ENCODE data around the gene DPYD.

DPYD gene

DNA sequence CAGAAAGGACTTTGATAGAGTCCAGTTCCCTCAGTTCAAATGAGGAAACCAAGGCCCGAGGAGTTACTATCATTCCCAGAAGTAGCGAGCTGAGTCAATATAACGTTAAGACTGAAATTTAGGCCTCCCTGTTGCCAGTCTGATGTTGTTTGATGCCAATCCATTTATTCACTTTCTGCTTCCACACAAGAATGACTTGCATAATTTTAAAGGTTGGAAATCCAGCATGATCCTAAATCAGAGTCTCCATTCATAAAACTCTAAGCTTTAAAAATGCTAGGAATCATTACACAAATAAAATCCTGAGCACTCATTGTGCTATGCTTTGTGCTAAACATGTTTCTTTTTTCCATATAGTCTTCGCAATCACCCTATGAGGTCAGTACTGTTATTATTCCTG lies 784.9 kb downstream of the DPYD start:
- Histone ChIP-seq H3K9me2 (ENCODE audit: low read depth, low read length) (no peaks in the 10 kb centered on the region), H3K27ac (ENCODE audit: low read depth, low read length, poor library complexity, severe bottlenecking) (no peak overlapping the region), H2AFZ (ENCODE audit: low read length) (no peak overlapping the region), H3K4me2 (ENCODE audit: low read length) (no peak overlapping the region), H3F3A (ENCODE audit: insufficient read depth, low read length) (no peaks in the 10 kb centered on the region), H3K9me3 (ENCODE audit: low read length) (no peaks in the 10 kb centered on the region), H4K20me1 (ENCODE audit: insufficient read depth, low read length) (no peaks in the 10 kb centered on the region), H3K79me2 (ENCODE audit: insufficient read depth, low read length) (no peaks in the 10 kb centered on the region), H3K36me3 (ENCODE audit: insufficient read depth, low read length) (no peaks in the 10 kb centered on the region), H3K4me3 (ENCODE audit: low read depth, low read length, poor library complexity, severe bottlenecking) (no peak overlapping the region), H3K4me1 (ENCODE audit: insufficient read depth, low read length, severe bottlenecking) (peaks cover 9% of the 10 kb centered on the region), H3K9ac (ENCODE audit: low read length) (no peak overlapping the region), H3K27me3 (ENCODE audit: insufficient read depth, low read length) (no peaks in the 10 kb centered on the region)
- no peak for TF ChIP-seq CTCF (IDR thresholded peaks at IDR 0.05; ENCODE audit: low read length)
- no peak for TF ChIP-seq EZH2 (IDR thresholded peaks at IDR 0.05; ENCODE audit: borderline replicate concordance, low read length)

DNA sequence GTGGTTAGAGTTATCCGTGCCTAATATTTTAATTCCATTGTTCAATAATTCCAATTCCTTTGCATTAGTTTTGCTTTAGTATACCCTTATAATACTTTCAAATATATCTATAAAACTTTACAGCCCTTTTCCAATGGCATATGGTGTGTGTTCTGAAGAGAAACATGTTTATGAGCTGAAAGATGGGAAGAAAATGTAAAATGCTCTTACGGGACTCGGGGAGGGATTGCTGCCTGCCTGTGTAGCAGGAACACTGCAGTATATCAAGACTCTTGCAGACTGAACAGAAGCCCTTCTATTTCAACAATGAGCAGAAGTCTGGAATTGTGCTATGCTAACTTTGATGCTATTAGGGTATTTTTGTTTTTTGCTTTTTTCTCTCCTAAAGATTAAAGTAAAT lies 792.4 kb downstream of the DPYD start:
- Histone ChIP-seq H3K9ac (ENCODE audit: low read length) (no peak overlapping the region), H3K4me1 (ENCODE audit: insufficient read depth, low read length, severe bottlenecking) (no peaks in the 10 kb centered on the region), H3K9me3 (ENCODE audit: low read length) (no peaks in the 10 kb centered on the region), H3K36me3 (ENCODE audit: insufficient read depth, low read length) (no peaks in the 10 kb centered on the region), H3K4me2 (ENCODE audit: low read length) (no peak overlapping the region), H3K9me2 (ENCODE audit: low read depth, low read length) (no peaks in the 10 kb centered on the region), H3K27me3 (ENCODE audit: insufficient read depth, low read length) (no peaks in the 10 kb centered on the region), H3K79me2 (ENCODE audit: insufficient read depth, low read length) (no peaks in the 10 kb centered on the region), H3K27ac (ENCODE audit: low read depth, low read length, poor library complexity, severe bottlenecking) (no peak overlapping the region), H4K20me1 (ENCODE audit: insufficient read depth, low read length) (no peaks in the 10 kb centered on the region), H3F3A (ENCODE audit: insufficient read depth, low read length) (no peaks in the 10 kb centered on the region), H2AFZ (ENCODE audit: low read length) (no peak overlapping the region), H3K4me3 (ENCODE audit: low read depth, low read length, poor library complexity, severe bottlenecking) (no peak overlapping the region)
- TF ChIP-seq CTCF (IDR thresholded peaks at IDR 0.05; ENCODE audit: low read length) (no peak), EZH2 (IDR thresholded peaks at IDR 0.05; ENCODE audit: borderline replicate concordance, low read length) (no peak)

GRCh38 chr1:97123717-97124431 lies 797.0 kb downstream of the DPYD start:
- Histone ChIP-seq H3K27ac (ENCODE audit: low read depth, low read length, poor library complexity, severe bottlenecking) (no peak overlapping the region), H3K36me3 (ENCODE audit: insufficient read depth, low read length) (no peaks in the 10 kb centered on the region), H3F3A (ENCODE audit: insufficient read depth, low read length) (no peaks in the 10 kb centered on the region), H3K4me3 (ENCODE audit: low read depth, low read length, poor library complexity, severe bottlenecking) (no peak overlapping the region), H3K4me1 (ENCODE audit: insufficient read depth, low read length, severe bottlenecking) (no peaks in the 10 kb centered on the region), H3K9me2 (ENCODE audit: low read depth, low read length) (no peaks in the 10 kb centered on the region), H2AFZ (ENCODE audit: low read length) (no peak overlapping the region), H3K4me2 (ENCODE audit: low read length) (no peak overlapping the region), H3K79me2 (ENCODE audit: insufficient read depth, low read length) (no peaks in the 10 kb centered on the region), H3K9ac (ENCODE audit: low read length) (no peak overlapping the region), H3K9me3 (ENCODE audit: low read length) (no peaks in the 10 kb centered on the region), H3K27me3 (ENCODE audit: insufficient read depth, low read length) (no peaks in the 10 kb centered on the region), H4K20me1 (ENCODE audit: insufficient read depth, low read length) (no peaks in the 10 kb centered on the region)
- no peak for TF ChIP-seq CTCF (IDR thresholded peaks at IDR 0.05; ENCODE audit: low read length)
- TF ChIP-seq EZH2 (IDR thresholded peaks at IDR 0.05; ENCODE audit: borderline replicate concordance, low read length) = no peak

All from OCI-LY1 (cell line).